GM19324 (cell line): ENCODE data around the gene SNAPC4.
"Not testable (repeated sequence)": the region's sequence is repeated elsewhere in the genome, so short reads cannot be mapped to it uniquely, and the experiment has no call there.

Source experiments
- ATAC-seq: cut with Tn5 transposase; IDR thresholded peaks from one replicate; pipeline ENCODE4 v1.9.1; 2021; ENCODE audit warnings: mild to moderate bottlenecking, moderate library complexity; ENCODE audit not compliant: unreplicated experiment, low FRiP score

SNAPC4 gene

GRCh38 chr9:136359774-136360718 is 39.9 kb downstream of the SNAPC4 start:
- no peak for ATAC-seq

- no peak for ATAC-seq
These were observed 41.1 kb downstream of the SNAPC4 start for GRCh38 chr9:136358888-136359287.

DNA sequence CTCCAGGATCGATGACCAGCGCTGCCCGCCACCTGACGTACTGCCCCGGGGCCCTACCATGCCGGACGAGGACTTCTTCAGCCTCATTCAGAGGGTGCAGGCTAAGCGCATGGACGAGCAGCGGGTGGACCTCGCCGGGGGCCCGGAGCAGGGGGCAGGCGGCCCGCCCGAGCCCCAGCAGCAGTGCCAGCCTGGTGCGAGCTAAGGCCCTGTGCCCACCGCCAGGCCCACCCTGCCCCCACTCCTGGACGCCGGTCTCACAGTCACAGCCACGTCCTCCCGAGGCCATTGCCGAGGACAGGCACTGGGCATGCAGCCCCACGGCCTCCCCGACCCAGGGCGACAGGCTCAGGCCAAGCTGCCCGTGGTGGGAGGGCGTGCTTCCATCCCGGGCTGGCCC is 42.0 kb downstream of the SNAPC4 start:
- ATAC-seq = no peak

- no peak for ATAC-seq
These were observed 42.7 kb downstream of the SNAPC4 start for GRCh38 chr9:136357202-136357725.

GRCh38 chr9:136355616-136356557 is 44.1 kb downstream of the SNAPC4 start:
- ATAC-seq = no peak

DNA sequence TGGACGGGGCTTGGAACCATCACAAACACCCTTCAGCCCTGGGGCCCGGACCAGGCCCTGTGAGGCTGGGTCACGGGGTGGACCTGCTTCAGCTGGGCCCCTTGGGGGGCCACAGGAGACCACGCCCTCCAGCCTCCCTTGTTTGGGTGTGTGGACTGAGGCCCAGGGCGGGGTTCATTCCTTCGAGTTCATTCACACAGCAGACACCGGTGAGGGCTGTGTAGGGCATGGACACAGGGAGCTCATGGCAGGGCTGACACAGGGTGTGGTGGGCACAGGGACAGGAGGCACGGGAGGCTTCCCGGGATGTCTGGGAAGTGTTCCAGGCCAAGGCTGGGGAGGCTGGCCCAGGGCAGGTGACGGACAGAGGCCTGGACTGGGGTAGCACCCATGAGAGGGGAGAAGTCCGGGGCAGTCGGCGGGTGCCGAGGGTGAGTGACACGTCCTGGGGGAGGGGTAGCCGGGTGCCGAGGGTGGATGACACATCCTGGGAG is 45.3 kb downstream of the SNAPC4 start:
- ATAC-seq = no peak

DNA sequence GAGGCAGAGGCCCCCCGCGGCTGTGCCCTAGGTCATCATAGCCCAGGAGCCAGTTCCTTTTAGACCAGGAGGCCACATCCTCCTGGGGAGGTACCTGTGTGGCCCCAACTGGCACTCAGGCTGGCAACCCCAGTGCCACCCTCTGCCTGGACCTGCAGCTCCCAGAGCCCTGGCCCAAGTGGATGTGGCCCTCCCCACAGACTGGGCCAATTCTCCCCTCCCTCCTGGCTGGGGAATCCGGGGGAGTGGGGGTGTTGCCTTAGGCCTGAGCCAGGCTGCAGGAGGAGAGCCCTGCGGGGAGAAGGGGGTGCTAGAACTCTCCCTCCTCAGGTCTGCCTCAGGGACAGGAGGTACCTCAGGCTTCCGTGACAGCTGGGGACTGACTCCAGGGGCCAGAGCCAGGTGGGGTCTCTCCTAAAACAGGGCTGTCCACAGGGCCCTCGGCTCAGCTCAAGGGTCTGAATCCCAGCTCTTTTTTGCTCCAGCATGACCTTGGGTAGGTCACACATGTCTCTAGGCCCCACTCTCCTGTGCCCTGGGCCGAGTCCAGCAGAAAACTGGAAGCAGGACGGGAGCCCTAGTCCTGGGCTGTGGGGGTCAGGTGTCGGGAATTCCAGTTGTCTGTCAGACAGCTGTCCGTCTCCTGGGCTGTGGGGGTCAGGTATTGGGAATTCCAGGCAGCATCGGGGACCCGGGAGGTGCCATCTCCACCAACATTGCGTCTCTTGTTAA is 46.0 kb downstream of the SNAPC4 start:
- no peak for ATAC-seq

- ATAC-seq = no peak
These were observed 46.9 kb downstream of the SNAPC4 start for GRCh38 chr9:136353088-136353487.

DNA sequence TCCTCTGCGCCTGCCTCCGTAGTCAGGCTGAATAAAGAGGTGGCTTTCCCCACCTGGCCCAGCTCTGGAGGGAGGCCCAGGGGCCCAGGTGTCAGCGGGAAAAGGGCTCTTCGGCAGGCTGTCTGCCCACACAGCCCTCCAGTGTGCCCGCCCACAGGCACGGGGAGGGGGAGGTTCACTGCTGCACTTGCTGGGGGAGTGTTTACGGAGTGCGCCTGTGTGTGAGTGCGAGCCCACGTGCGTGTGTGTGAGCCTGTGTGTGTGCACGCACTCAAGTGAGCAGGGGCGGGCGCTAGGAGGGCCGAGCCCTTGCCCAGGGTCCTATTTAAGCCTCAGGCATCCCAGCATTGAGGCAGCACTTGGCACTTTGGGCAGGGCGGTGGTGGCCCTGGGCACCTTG is 47.3 kb downstream of the SNAPC4 start:
- no peak for ATAC-seq

- ATAC-seq = not testable (repeated sequence)
These were observed 48.1 kb downstream of the SNAPC4 start for GRCh38 chr9:136351868-136352267.

DNA sequence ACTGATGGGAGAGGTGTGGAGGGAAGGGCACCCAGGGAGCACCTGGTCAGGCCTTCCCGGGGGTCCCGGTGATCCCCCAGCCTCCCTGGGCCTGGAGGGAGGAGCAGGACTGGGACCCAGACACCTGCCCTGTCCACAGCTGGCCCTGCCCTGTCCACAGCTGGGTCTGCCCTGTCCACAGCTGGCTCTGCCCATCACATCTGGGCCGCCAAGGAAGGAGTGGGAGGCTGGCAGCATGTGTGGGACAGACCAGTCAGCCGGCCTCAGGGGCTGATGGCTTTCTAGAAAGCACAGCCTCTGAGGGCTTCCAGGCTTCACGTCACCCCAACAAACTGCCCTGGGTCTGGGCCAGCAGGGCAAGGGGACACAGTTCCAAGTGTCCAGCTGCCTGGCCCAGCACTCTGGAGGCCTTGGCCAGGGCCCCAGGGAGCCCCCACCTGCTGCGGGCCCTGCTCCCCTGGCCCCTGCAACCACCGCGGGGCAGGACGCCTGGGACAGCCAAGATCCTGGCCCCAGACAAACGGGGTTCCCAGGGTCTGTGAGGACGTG is 48.6 kb downstream of the SNAPC4 start:
- ATAC-seq = no peak
